ENCODE results near the gene ITGAX.

GRCh38 chr16:31376705-31377104 is 21.7 kb downstream of the ITGAX start:
- TF ChIP-seq POLR2AphosphoS5 (IDR thresholded peaks at IDR 0.05; ENCODE audit: borderline replicate concordance, low read depth, low read length) (no peak), EZH2 (IDR thresholded peaks at IDR 0.05) (no peak)

Measured in SK-N-MC (cell line).